NT2/D1 (cell line): ENCODE results near the gene CTSK.

Source experiments
- DNase-seq: peaks from one replicate; pipeline ENCODE4 v3.0.0-alpha.2; 2011; ENCODE audit warnings: low read depth, low spot score
- H3K27me3 ChIP-seq: 2 replicates; pipeline ENCODE4 v1.6.0; 2011; ENCODE audit warnings: mild to moderate bottlenecking; ENCODE audit not compliant: insufficient read length, insufficient read depth
- H3K36me3 ChIP-seq: 2 replicates; pipeline ENCODE4 v1.6.1; 2011; ENCODE audit warnings: mild to moderate bottlenecking, low read length, mixed read lengths; ENCODE audit not compliant: insufficient read depth, insufficient read length
- H3K4me1 ChIP-seq: 2 replicates; pipeline ENCODE4 v1.5.1; 2011; ENCODE audit not compliant: insufficient read depth, insufficient read length
- H3K4me3 ChIP-seq: 2 replicates; pipeline ENCODE4 v1.5.1; 2011; ENCODE audit warnings: low read depth; ENCODE audit not compliant: insufficient read length
- H3K9ac ChIP-seq: 2 replicates; pipeline ENCODE4 v1.6.0; 2011; ENCODE audit warnings: low read depth; ENCODE audit not compliant: insufficient read length
- H3K9me3 ChIP-seq: 2 replicates; pipeline ENCODE4 v1.5.1; 2011; ENCODE audit warnings: mild to moderate bottlenecking, low read length; ENCODE audit not compliant: insufficient read depth
- SUZ12 ChIP-seq: IDR thresholded peaks from 2 replicates; pipeline ENCODE4 v1.6.1; 2011; ENCODE audit not compliant: insufficient read length, insufficient read depth; ENCODE audit errors: extremely low read depth
- YY1 ChIP-seq: IDR thresholded peaks from 2 replicates; pipeline ENCODE4 v1.6.1; 2011; ENCODE audit not compliant: insufficient read length, insufficient read depth
- ZNF274 ChIP-seq: IDR thresholded peaks from 2 replicates; pipeline ENCODE4 v1.6.1; 2011; ENCODE audit warnings: mild to moderate bottlenecking, low read depth, low read length

CTSK gene

DNA sequence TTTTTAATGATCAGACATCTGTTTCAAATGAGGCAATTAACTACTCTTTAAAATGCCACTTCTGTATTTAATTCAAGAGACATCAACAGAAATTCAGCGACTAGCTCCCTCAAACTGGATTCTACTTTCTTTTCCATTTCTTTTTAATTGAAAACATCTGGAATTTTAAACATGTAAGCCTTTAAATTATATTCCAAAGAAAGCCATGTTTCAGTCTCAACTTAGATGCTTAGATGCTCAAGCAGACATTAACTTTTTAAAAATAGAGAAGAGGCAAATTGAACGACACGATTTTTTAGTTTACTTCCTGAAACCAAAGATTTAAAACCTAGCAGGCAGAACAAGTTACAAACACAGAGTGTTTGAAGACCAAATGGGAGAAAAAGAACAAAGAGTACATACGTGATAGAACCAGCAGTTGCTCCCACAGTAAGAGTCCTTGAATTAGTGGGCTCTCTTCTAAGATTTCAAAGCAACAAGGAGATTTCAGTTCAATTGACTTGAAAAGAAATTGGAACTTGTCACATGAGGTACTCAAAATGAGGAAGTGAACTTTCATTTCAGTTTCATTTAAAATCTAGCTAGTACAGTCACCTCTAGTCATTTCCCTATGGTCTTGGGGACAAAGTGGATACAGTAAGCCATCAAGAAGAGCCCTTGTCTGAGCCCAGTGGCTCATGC, 42.6 kb downstream of the CTSK start, which contains the start of gene CTSS:
CTSS (minus strand) TSS at position 483 of the 681 bp plus-strand sequence. CDS start 1,015 bp downstream, outside the sequence.
- Histone ChIP-seq H3K9me3 (peaks cover 2% of the 10 kb centered on the region; the same call in 1 of the 2 replicates), H3K9ac (no peak within 1 kb of the TSS), H3K36me3 (no peaks in the 10 kb centered on the region), H3K4me3 (no peak within 1 kb of the TSS), H3K4me1 (no peaks in the 10 kb centered on the region), H3K27me3 (no peaks in the 10 kb centered on the region)
- no peak for TF ChIP-seq ZNF274
- no peak for TF ChIP-seq SUZ12
- no peak for TF ChIP-seq YY1
- DNase-seq = no peak

DNA sequence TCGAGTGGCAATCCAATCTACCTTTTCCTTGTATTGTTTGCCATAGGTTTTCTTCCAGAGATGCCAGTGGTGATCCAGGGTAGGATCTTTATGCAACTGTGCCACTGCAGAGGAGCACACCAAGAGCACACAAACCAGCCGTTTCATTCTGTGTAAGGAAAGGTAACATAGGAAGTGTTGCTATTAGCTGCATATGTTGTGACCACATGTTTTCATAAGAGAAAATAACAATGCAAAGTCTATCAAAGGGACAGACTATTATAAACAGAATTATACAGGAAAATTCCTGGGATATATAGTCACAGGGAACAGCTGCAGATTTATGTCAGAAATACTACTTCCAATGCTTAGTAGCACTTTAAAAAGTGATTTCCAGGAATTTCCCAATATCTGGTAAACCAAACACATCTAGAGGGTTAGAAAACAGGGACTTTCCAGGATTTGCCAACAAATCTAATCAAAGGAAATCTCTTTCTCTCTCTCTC, 43.4 kb downstream of the CTSK start:
- DNase-seq = no peak
- H3K27me3 ChIP-seq = no peaks in the 10 kb centered on the region
- H3K4me1 ChIP-seq = no peaks in the 10 kb centered on the region
- no peak overlapping the region for H3K9ac ChIP-seq
- H3K9me3 ChIP-seq = peaks cover 5% of the 10 kb centered on the region; the same call in 1 of the 2 replicates
- no peak for TF ChIP-seq YY1
- TF ChIP-seq ZNF274 = no peak
- no peak for TF ChIP-seq SUZ12
- no peak overlapping the region for H3K4me3 ChIP-seq
- no peaks in the 10 kb centered on the region for H3K36me3 ChIP-seq

DNA sequence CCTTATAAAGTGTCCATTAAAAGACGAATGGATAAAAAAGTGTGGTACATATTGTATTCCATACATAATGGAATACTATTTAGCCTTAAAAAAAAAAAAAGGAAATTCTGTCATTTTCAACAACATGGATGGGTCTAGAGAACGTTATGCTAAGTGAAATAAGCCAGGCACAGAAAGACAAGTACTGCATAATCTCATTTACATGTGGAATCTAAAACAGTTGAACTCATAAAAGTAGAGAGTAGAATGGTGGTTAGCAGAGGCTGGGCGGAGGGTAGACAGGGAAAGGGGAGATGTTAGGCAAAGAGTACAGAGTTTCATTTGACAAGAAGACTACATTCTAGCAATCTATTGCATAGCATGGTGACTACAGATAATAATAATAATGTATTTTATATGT, 45.0 kb downstream of the CTSK start:
- Histone ChIP-seq H3K4me1 (no peaks in the 10 kb centered on the region), H3K27me3 (no peaks in the 10 kb centered on the region), H3K36me3 (no peaks in the 10 kb centered on the region), H3K9ac (no peak overlapping the region), H3K9me3 (peaks cover 5% of the 10 kb centered on the region; the same call in 1 of the 2 replicates), H3K4me3 (no peak overlapping the region)
- TF ChIP-seq ZNF274 = no peak
- no peak for TF ChIP-seq SUZ12
- no peak for TF ChIP-seq YY1
- DNase-seq = no peak

GRCh38 chr1:150762552-150762951, 45.5 kb downstream of the CTSK start:
- Histone ChIP-seq H3K4me1 (no peaks in the 10 kb centered on the region), H3K9me3 (peaks cover 5% of the 10 kb centered on the region; the same call in 1 of the 2 replicates), H3K9ac (no peak overlapping the region), H3K27me3 (no peaks in the 10 kb centered on the region), H3K36me3 (no peaks in the 10 kb centered on the region), H3K4me3 (no peak overlapping the region)
- no peak for DNase-seq
- TF ChIP-seq YY1 (no peak), ZNF274 (no peak), SUZ12 (no peak)

DNA sequence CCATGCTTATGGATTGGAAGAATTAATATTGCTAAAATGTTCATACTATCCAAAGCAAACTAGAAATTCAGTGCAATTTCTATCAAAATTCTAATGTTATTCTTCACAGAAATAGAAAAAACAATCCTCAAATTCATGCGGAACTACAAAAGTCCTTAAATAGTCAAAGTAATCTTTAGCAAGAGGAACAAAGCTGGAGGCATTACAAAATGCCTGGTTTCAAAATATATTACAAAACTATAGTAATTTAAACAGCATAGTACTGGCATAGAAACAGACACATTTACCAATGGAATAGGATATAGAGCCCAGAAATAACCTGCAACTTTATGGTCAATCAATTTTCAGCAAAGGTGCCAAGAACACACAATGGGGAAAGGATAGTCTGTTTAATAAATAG, 46.3 kb downstream of the CTSK start:
- Histone ChIP-seq H3K27me3 (no peaks in the 10 kb centered on the region), H3K9me3 (peaks cover 5% of the 10 kb centered on the region; the same call in 1 of the 2 replicates), H3K4me1 (no peaks in the 10 kb centered on the region), H3K9ac (no peak overlapping the region), H3K4me3 (no peak overlapping the region), H3K36me3 (no peaks in the 10 kb centered on the region)
- no peak for TF ChIP-seq SUZ12
- no peak for DNase-seq

DNA sequence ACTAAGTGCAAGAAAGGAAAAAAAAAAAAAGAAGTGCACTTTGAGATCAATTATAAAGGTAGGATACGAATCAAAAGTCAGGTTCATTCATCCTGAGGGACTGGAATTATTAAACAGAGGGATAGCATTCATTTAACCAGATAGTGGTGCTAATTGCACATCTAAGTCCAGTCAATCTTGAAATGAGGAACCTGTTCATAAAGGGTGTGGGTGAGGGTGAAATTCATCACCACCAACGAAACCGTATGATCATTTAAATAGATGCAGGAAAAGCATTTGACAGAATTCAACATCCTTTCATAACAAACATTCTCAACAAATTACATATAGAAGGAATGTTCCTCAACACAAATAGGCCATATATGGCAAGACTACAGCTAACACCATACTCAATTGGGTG, 48.0 kb downstream of the CTSK start:
- Histone ChIP-seq H3K4me3 (no peak overlapping the region), H3K36me3 (no peaks in the 10 kb centered on the region), H3K9ac (no peak overlapping the region), H3K9me3 (peaks cover 5% of the 10 kb centered on the region; the same call in 1 of the 2 replicates), H3K4me1 (no peaks in the 10 kb centered on the region), H3K27me3 (no peaks in the 10 kb centered on the region)
- TF ChIP-seq ZNF274 (no peak), SUZ12 (no peak), YY1 (no peak)
- DNase-seq = no peak

DNA sequence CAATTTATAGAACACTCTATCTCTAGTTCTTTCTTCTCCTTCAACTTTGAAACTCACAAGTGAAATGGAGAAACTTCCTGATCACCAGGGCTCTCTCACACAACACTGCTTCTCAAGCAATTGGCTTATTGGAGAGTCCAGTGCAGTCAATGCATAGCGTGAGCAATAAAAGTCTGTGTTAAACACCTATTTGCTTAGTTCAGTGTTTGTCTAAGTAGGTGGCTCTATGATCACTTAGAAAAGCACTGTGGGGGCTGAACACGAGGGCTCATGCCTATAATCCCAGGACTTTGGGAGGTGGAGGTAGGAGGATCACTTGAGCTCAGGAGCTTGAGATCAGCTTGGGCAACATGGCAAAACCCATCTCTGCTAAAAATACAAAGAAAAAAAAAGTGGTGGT, 54.6 kb downstream of the CTSK start:
- Histone ChIP-seq H3K9me3 (no peaks in the 10 kb centered on the region), H3K9ac (no peak overlapping the region), H3K4me1 (no peaks in the 10 kb centered on the region), H3K4me3 (no peak overlapping the region), H3K36me3 (no peaks in the 10 kb centered on the region), H3K27me3 (no peaks in the 10 kb centered on the region)
- no peak for TF ChIP-seq ZNF274
- no peak for TF ChIP-seq SUZ12
- TF ChIP-seq YY1 = no peak
- DNase-seq = no peak
